Measurements from ENCODE around the gene SCLT1.

SCLT1 gene

DNA sequence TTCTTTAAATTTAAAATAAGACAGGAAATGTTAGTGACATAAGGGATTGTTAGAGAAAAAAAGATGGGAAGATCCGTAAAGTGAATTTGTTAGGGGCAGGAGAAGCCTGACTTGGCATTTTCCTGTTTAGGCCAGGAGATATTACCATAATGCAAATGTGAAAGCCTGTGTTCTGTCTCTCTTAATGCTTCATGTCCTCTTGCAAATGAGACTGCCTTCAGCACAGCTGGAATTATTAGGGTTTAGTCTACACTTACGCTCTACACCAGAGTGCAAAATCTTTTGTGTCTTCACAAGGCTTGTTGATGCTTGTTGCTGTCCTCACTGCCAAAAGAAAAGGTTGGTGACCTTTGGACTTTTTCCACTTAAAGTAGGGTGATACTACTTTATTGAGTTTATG, 227.1 kb downstream of the SCLT1 start:
- DNase-seq: no peak

DNA sequence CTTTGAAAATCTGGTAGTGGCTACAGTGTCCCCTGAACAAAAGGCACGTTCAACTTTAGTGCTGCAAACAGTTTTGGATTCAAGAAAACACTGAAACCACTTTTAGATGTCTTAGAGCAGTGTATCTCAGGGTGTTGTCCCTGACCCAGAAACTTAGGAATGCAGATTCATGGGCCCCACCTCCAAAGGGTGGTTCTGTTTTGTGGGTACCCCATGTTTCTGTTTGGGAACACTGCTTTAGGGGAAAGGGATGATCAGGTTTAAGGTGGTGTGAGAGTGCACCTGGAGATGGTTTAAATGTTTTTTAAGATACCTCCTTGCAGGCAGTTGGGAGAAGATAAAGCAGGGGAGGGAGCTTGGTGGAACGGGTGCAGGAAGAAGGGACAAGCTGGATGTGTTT, 228.2 kb downstream of the SCLT1 start:
- no peak for DNase-seq

DNA sequence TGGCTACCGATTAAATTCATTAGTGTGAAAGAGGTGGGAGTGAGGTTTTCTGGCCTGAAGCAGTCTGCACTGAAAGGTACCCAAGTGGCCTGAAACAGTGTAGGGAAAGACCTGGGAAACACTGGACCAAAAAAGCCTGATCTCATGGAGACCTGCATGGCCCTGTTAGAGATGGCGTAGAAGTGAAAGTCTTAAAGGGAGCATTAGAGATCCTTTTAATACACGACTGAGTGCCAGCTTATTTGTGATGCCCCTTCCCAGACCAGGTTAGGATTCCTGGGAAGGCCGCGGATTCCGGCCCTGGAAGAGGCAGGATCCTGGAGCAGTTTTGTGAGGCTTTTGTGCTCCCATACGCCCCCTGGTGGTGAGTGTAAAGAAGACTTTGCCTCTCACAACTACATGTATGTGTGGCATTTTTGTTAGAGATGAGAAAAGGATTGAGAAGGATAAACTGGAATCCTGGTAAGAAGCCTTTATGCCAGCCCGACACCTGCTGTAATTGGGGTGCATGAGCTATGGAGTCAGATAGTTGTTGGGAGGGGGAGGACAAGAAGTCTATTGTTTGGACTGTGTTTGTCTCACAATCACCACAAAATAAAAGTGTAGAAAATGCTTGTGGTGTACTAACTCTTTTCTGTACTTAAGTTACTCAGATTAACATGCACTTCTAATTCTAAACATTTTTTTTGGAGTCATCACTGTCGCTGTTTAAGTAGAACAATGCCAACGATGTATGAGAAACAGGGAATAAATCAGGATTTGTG, 229.8 kb downstream of the SCLT1 start:
- DNase-seq: peak; percentile 72

DNA sequence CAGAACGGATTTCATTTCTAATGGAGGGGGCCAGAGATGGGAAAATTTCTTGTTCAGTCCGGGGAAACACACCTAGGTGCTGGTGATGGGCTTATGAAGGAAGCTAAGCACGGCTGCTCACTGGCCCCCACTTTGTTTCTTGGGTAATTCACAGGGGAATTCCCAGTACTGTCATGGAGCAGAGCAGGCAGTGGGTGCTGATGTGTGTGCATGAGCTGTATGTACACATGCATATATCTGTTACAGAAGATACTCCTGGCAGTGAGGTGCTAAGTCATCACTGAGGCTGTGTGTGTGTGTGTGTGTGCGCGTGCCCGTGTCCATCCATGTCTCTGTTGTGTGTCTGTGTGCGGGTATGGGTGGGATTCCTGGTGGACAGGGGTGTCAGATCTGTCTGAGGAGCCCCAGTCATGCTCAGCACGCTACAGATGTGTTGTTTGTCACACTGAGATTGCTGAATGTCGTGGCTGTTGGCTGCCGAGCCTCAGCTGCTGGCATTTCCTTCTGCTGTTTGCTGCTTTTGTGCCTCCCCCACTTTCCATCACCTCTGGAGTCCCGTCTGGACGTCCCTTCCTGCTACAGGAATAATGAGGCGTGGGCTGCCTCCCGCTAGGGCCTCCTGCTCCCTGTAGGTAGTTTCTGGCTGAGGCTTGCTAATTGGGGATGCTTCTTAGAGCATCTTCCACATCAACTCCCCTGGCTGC, 230.6 kb downstream of the SCLT1 start:
- DNase-seq: peak; percentile 51

DNA sequence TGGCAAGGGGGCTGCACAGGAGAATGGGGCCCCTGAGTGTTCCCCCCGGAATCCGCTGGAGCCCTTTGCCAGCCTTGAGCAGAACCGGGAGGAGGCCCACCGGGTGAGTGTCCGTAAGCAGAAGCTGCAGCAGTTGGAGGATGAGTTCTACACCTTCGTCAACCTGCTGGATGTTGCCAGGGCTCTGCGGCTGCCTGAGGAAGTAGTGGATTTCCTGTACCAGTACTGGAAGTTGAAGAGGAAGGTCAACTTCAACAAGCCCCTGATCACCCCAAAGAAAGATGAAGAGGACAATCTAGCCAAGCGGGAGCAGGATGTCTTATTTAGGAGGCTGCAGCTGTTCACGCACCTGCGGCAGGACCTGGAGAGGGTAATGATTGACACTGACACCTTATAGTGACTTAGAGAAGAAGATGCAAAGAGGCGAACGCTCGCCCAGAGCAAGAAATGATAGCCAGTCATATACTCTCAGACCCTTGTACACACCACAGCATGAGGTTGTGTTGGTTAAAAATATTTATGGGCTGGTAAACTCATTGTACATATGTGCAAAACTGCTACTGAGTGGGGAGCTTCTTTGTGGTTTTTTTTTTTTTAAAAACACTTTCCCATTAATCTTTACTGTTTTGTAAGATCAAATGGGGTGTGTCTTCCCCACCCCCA, 231.4 kb downstream of the SCLT1 start:
- DNase-seq: no peak

DNA sequence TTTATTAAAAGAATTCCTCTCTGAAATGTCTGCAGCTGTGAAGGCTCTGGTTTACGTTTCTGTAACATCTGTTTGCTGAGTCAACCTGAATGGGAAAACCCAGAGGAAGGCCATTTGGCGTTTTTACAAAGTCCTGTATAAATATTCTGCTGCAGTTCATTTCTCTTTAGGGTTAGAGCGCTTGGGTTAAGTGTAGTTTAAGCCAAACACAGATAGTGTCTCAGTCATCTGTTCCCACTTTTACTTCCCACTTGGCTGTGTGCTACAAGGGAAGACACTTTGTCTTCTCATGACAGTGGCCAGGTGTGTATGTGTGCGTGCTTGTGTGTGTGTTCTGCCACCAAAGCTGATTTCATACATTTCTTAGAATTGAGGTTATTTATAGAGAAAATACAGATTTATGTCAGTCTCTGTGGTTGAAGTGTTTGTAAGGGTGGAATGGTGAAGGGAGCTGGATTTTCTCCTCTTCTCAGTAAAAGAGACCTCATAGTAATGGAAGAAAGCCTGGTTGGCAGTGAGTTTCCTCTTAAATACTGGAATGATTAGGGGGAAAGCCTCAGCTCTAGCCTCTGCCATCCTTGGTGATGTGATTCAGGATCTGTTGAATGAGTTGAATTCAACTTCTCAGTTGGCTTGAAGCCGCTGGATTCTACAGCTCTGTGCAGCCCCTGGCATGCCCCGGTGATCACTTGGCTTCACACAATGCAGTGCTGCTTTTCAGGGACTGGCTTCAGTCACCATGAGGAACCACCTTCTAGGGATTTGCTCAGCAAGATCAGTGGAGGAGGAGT, 233.3 kb downstream of the SCLT1 start:
- DNase-seq: no peak

- no peak for DNase-seq
Measured at GRCh38 chr4:128858879-128859671, 234.3 kb downstream of the SCLT1 start.

DNA sequence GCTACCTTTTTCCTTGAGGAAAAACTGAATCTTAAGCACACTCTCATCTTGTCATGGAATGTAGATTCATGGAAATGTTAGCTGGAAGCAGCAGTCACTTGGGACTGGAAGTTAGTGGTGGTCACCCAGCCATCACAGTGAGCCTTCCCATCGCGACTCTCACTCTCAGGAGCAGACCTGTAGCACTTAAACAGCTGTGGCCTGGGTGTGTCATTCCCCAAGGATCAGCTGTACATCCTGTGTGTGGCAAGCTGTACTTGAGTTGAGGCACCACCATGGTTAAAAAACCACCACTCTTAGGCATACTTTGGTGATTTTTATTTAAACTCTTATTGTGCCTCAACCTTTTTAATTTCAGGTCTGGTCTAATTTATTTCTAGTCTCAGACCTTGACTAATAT, 237.1 kb downstream of the SCLT1 start:
- DNase-seq: no peak

- DNase-seq: no peak
Measured at GRCh38 chr4:128855621-128856020, 237.7 kb downstream of the SCLT1 start.

- no peak for DNase-seq
Measured at GRCh38 chr4:128854433-128854832, 238.9 kb downstream of the SCLT1 start.

DNA sequence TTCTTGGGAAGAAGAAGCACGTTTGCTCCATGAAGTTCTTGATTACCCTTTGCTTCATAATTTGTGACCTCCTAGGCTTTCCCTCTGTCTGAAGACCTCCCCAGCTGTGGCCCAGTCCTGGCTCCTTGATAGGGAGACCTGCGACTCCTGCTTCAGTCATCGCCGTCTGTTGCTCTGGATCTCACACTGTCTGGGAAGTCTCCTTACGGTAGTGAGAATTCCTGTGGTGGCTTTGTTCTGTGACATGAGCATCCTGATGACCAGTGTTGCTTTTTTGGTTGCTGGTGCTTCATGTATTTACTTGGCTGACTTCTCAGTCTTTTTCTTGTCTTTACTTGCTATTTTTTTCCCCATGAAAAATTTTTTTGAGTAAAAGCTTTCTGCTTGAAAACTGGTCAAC, 239.6 kb downstream of the SCLT1 start:
- no peak for DNase-seq

GRCh38 chr4:128850252-128850651, 243.1 kb downstream of the SCLT1 start:
- no peak for DNase-seq

- no peak for DNase-seq
Measured at GRCh38 chr4:128848461-128848860, 244.9 kb downstream of the SCLT1 start.

- DNase-seq: no peak
Measured at GRCh38 chr4:128847082-128847724, 246.1 kb downstream of the SCLT1 start.

GRCh38 chr4:128846063-128846462, 247.3 kb downstream of the SCLT1 start:
- no peak for DNase-seq

DNA sequence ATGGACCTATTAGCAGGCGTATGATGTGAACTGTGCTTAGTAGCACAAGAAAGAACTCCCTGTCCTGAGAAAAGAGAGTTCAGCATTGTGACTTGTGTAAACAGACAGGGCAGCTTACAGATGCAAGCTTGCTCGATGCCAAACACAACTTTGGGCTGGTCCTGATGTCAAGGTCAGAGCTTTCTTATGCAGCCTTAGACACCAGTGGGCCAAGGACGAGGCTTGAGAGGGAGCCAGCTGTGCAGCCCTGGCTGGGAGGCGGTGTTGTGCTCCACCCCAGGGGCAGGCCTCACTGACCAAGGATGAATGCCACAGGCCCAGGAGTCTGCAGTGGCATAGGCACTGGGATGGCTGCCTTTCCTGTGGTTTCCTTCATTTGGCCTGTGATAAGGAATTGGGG, 248.4 kb downstream of the SCLT1 start:
- no peak for DNase-seq

- no peak for DNase-seq
Measured at GRCh38 chr4:128841402-128841801, 251.9 kb downstream of the SCLT1 start.

DNA sequence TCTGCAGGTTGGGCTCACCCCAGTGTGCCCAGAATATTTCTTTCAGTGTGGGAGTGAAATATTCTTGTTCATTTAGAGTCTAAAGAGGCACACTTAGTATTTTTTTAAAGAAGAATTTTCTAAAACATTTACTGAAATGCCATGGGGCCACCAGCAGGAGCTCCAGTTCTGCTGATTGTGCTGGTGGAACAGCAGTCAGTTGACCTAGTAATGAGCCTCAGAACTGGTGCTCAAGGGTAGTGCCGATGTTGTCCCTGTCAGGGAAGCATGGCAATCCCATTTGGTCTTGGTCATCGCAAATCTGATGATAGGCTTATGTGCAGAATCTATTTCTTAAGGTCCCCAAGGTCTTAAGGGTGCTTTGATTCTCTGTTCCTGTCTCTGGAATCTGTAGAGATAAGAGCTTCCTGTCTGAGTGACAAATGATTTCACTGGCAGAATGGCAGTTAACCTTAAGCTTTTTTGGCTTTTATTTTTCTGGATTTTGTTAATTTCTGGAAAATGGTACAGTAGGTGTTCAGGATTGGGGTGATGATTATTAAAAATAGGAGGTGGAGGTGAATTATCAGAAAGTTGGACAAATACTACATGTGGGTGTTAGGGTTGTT, 252.5 kb downstream of the SCLT1 start:
- no peak for DNase-seq

DNA sequence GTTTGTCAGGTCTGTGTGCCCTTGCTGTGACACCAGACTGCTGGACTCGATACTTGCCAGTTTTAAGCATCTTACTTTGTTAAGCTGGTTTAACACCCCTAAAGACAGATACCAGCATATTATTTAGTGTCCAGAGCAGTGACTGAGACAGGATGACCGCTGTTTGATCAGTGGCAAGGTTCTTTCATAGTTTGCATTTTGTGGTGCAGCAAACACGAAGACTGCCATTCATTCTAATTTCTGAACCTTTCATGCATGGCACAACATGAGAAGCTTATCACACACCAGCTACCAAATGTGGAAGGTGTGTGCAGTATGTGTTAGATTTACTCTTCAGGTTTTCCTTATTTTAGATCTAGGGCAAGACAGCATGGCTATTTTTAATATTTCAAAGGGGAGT, 255.7 kb downstream of the SCLT1 start:
- no peak for DNase-seq

DNA sequence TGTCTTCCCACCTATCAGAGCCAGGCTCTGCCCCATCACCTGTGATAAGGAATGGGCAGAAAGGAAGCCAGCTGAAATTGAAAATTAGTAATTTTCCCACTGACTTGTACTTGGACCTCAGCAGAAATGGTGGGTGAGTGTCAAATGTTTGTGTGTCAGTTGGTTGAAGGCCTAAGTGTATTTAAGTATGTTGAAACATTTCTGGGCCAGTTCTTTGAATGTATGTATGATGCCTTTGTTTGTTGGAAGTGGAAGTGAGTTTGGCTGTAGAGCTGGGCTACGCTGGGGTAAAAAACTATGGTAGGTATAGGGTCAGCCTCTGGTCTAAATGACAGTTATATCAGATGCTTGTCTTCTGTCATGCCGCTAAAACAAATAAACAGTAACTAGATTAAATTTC, 256.1 kb downstream of the SCLT1 start:
- no peak for DNase-seq

- no peak for DNase-seq
Measured at GRCh38 chr4:128835498-128836222, 257.7 kb downstream of the SCLT1 start.
